Astrocyte (in vitro differentiated cells and primary cell): Measurements from ENCODE around the gene HPRT1.

Experiments used
- CTCF ChIP-seq: IDR thresholded peaks from 2 replicates; pipeline ENCODE4 v1.5.1; 2011; ENCODE audit warnings: low read depth, mild to moderate bottlenecking, inconsistent platforms, low read length, moderate library complexity; ENCODE audit not compliant: insufficient read depth
- EZH2 ChIP-seq: IDR thresholded peaks from 2 replicates; pipeline ENCODE4 v1.6.1; 2012; ENCODE audit warnings: mild to moderate bottlenecking, low read length, inconsistent platforms; ENCODE audit not compliant: insufficient read depth

- TF ChIP-seq CTCF (no peak), EZH2 (no peak)
Measured at GRCh38 chrX:134501941-134502340, 42.0 kb downstream of the HPRT1 start.
